Heart left ventricle (tissue), 16 donors: ENCODE measurements around the gene AFAP1L2. TPM values are rescaled to one million over a fixed set of nuclear protein-coding genes. Genes with fewer than 3 reads are reported as not detected.

Experiments used
- ATAC-seq, 4 donors: fragments of 200-7000 bp; cut with Tn5 transposase; one replicate each; pipeline ENCODE4 v1.9.1; 2020 to 2022; ENCODE audit warnings: moderate library complexity in 4 of 4, mild to moderate bottlenecking in 3 of 4, moderate number of reproducible peaks in 1 of 4
- DNase-seq, 5 donors: peaks; one replicate each; pipeline ENCODE4 v3.0.0-alpha.2; 2020
- H3K27ac ChIP-seq, 12 donors: fragments of 200-600 bp; sonication (generic) in 4 of 12; one replicate each; pipeline versions ENCODE4 v1.5.0 to v1.8.0; 2016 to 2022; ENCODE audit warnings: mild to moderate bottlenecking in 2 of 12
- H3K27me3 ChIP-seq, 9 donors: fragments of 200-600 bp; sonication (generic) in 2 of 9; one replicate each; pipeline versions ENCODE4 v1.5.1 to v1.8.0; 2016 to 2022; ENCODE audit warnings: mild to moderate bottlenecking in 3 of 9
- H3K36me3 ChIP-seq, 9 donors: fragments of 200-600 bp; sonication (generic) in 2 of 9; one replicate each; pipeline versions ENCODE4 v1.5.0 to v1.8.0; 2018 to 2022; ENCODE audit warnings: mild to moderate bottlenecking in 2 of 9
- H3K4me1 ChIP-seq, 12 donors: fragments of 200-600 bp; sonication (generic) in 4 of 12; one replicate each; pipeline versions ENCODE4 v1.5.0 to v1.8.0; 2016 to 2022; ENCODE audit warnings: mild to moderate bottlenecking in 3 of 12
- H3K4me3 ChIP-seq, 12 donors: fragments of 200-600 bp; sonication (generic) in 4 of 12; one replicate each; pipeline versions ENCODE4 v1.5.0 to v1.8.0; 2017 to 2022; ENCODE audit warnings: mild to moderate bottlenecking in 9 of 12, moderate library complexity in 4 of 12
- H3K9me3 ChIP-seq, 12 donors: fragments of 200-600 bp; sonication (generic) in 4 of 12; one replicate each; pipeline versions ENCODE4 v1.5.0 to v1.8.0; 2016 to 2022; ENCODE audit warnings: mild to moderate bottlenecking in 1 of 12
- POLR2A ChIP-seq, 2 donors: fragments of 450-650 bp; IDR thresholded peaks; one replicate each; pipeline ENCODE4 v1.6.1; 2017; ENCODE audit warnings: antibody characterized with exemption in 2 of 2, mild to moderate bottlenecking in 2 of 2, moderate library complexity in 2 of 2
- WGBS, 4 donors: extraction: QIAGEN DNeasy Blood & Tissue Kit in 2 of 4; methylation state at CpG; one replicate each; pipeline versions ENCODE4 v1.1.5 to v1.1.7; 2013 to 2018; 5-methylcytosine and 5-hydroxymethylcytosine counted together
- intact Hi-C, 10 donors: fragments of 100-400 bp; cut with DNase I; formaldehyde crosslinking; loops; one replicate each; pipeline versions ENCODE4 v1.11.1 to v1.14.2; 2022
- polyA plus RNA-seq, 2 donors: library from polyadenylated mRNA; stranded (reverse); fragments of 200-250 nt; gene quantifications; one replicate each; pipeline ENCODE4 v1.2.3, GENCODE V29; 2013
- total RNA-seq, 9 donors: library from RNA; depleted of rRNA in 2 of 9; stranded (reverse); fragments of >200 nt in 2 of 9; fragmentation: NEBNext Ultra II Directional in 3 of 9; extraction: Animal tissue kit (Norgen Biotek cat#: 25700) in 3 of 9; gene quantifications; one replicate each; pipeline versions ENCODE4 v1.1.0 to v1.2.4, GENCODE V29; 2016 to 2023
- TF ChIP-seq, protein P1 (sequence below), 12 donors: fragments of 200-600 bp; sonication (generic) in 4 of 12; IDR thresholded peaks; one replicate each; pipeline versions ENCODE4 v1.5.0 to v1.8.0; 2018 to 2022; ENCODE audit warnings: antibody characterized with exemption in 12 of 12, mild to moderate bottlenecking in 5 of 12
- donor health status: ischemic (EF 13 %, LVEDD 7.1; RV severe dilation, severe dysfunction).
- donor health status: healthy with polysubstance abuse.
- donor health status: DM: no; HTN: yes; CAD: no.
- donor health status: DM: no; HTN: no; CAD: no.
- donor health status: ischemic (EF 25% LVEDD 6.9; RV normal size, moderate dysfunction).
- donor health status: ischemic (EF 25% LVEDD 5.7; RV mildly dilated, moderate dysfunction).
- donor health status: healthy.
- donor health status: DM: yes; HTN: yes; CAD: no.
- donor health status: ischemic (EF 35%, LVEDD 5.7; RV mildly dilated, moderate dysfunction).
- donor health status: nonischemic (EF 11% LVEDD 7.7; RV severe dilation, severe dysfunction).
- donor health status: DM: yes; HTN: yes; CAD: no.
- donor health status: PGD.
- donor health status: ischemic (EF 29% LVEDD 5.4; RV normal size, mild dysfunction).
- donor health status: nonischemic (EF 23%, LVEDD 6.1; RV moderate dilation, normal function).

AFAP1L2 gene
- total and polyA plus RNA-seq, 11 donors: 2.8 to 8.2 (median 4.3) TPM

DNA sequence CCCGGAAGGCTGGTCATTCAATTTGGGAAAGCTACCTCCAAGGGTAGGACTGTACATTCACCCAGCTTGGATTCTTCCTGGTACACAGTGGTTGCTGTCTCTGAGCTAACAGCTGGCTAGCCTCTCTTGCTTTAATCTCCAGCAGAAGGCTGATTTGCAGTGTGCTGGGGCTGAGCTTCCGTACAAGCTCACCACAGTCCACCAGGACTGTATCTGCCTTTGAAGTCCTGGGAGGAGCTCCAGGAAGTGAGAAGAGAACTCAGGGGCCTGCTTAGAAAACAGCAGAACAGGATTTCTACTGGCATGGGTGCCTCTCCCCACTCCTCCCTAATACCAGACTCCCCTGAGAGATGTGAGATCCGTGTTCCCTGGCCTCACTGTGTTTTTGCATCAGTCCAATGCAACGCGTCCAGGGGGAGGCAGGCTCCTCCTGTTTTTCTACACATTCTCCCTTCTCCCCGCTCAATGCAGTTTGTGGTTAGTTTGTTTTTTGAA lies 6.6 kb downstream of the AFAP1L2 start:
- Histone ChIP-seq H3K4me3 (peak overlapping the region in 6 of 12 donors; percentile 1 to 31 (median 21)), H3K9me3 (no peaks in the 10 kb centered on the region), H3K27ac (peak overlapping the region in 10 of 12 donors; percentile 1 to 65 (median 31)), H3K36me3 (no peaks in the 10 kb centered on the region), H3K4me1 (peaks cover 0 to 69% (median 23%) of the 10 kb centered on the region in 12 donors), H3K27me3 (peaks cover 0 to 10% (median 2%) of the 10 kb centered on the region in 9 donors)
- ATAC-seq (peak in 3 of 4 donors; percentile 49 to 65 (median 61)), DNase-seq (no peak)
- intact Hi-C loops: loop anchor here in 1 of 10 donors (5.0 kb wide), 1 partner anchor 65 kb away; no protein-coding TSS in a partner anchor
- WGBS, 4 donors: 60 to 71% (median 65%) methylated on average over 6 of the region's 6 CpGs
- TF ChIP-seq, protein P1, sequence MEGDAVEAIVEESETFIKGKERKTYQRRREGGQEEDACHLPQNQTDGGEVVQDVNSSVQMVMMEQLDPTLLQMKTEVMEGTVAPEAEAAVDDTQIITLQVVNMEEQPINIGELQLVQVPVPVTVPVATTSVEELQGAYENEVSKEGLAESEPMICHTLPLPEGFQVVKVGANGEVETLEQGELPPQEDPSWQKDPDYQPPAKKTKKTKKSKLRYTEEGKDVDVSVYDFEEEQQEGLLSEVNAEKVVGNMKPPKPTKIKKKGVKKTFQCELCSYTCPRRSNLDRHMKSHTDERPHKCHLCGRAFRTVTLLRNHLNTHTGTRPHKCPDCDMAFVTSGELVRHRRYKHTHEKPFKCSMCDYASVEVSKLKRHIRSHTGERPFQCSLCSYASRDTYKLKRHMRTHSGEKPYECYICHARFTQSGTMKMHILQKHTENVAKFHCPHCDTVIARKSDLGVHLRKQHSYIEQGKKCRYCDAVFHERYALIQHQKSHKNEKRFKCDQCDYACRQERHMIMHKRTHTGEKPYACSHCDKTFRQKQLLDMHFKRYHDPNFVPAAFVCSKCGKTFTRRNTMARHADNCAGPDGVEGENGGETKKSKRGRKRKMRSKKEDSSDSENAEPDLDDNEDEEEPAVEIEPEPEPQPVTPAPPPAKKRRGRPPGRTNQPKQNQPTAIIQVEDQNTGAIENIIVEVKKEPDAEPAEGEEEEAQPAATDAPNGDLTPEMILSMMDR (IDR thresholded peaks at IDR 0.05): peak in 1 of 12 donors; percentile 8
- TF ChIP-seq POLR2A (IDR thresholded peaks at IDR 0.05): no peak

DNA sequence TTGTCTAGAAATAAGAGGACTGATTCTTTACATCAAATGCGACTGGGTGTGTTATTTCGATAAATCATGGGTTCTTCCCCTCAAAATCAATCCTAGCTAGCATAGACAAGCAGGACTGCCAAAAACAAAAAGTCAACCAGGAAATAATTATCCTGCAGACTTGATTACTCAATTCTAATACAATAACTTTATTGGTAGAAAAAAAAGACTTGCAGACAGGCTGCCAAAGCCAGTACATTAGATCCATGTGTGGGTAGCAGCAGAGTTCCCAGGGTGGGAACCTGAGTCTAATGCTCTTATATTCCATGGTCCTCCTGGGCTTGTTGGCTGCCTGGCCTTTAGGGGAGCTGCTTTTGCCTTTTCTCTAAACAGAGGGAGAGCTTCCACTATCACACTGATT lies 7.8 kb downstream of the AFAP1L2 start:
- Histone ChIP-seq H3K36me3 (no peaks in the 10 kb centered on the region), H3K4me3 (no peak overlapping the region), H3K9me3 (no peaks in the 10 kb centered on the region), H3K4me1 (peaks cover 0 to 69% (median 26%) of the 10 kb centered on the region in 12 donors), H3K27ac (peak overlapping the region in 1 of 12 donors; percentile 65), H3K27me3 (peaks cover 0 to 7% (median 0%) of the 10 kb centered on the region in 9 donors)
- intact Hi-C loops: loop anchor here in 1 of 10 donors (5.0 kb wide), 1 partner anchor 64 kb away; no protein-coding TSS in a partner anchor
- TF ChIP-seq, protein P1 (IDR thresholded peaks at IDR 0.05): no peak
- no peak for TF ChIP-seq POLR2A (IDR thresholded peaks at IDR 0.05)
- ATAC-seq: no peak
- no peak for DNase-seq
- 94 to 97% (median 96%) methylated on average over 2 of the region's 2 CpGs for WGBS, 4 donors

DNA sequence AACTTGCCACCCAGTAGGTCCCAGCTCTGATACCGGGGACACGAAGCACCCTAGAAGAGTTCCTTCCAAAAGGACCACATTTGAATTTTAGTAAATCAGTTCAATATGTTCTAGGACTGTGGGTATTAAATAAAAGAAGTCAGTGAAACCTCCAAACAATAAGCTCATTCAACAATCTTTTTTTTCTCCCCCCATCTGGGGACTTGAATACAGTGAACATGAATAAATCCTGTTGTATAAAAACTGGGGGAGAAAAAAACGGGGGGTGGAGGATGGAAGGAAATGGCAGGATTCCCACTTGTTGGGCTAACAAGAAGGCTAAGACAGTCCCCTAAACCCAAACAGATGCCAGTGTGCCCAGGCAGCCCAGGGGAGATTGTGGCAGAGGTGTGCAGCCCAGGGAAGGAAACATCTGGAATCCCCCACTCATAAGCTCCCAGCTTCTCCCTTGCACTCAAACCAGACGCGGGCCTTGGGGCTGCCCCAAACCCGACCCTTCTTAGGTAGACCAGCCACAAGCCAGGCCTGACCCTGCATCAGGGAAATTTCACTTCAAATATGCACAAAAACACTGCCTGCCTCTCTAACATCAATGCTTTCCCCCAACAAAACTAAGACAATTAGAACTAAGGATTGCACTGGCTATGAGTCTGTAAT lies 8.8 kb downstream of the AFAP1L2 start:
- intact Hi-C loops: loop anchor here in 1 of 10 donors (5.0 kb wide), 1 partner anchor 63 kb away; no protein-coding TSS in a partner anchor
- peaks cover 0 to 59% (median 23%) of the 10 kb centered on the region in 12 donors for H3K4me1 ChIP-seq
- no peaks in the 10 kb centered on the region for H3K9me3 ChIP-seq

DNA sequence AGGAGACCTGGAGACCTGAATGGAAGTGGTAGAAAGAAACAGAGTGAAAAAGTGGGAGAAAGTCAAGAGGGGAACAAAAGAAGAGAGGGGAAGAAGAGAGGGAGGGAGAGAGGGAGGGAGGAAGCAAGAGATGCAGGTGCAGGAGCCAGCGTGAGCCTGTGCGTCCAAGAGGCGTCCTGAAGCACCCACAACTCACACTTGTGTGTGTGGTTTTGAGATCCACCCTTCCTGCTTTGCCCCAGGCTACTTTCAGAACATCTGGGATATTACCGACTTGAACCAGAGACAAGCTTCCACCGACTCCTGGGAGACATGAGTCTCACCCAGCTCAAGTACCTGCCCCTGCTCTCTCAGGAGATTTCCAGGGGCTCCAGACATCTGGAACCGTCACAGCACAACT lies 9.8 kb downstream of the AFAP1L2 start:
- Histone ChIP-seq H3K9me3 (no peaks in the 10 kb centered on the region), H3K4me3 (no peak overlapping the region), H3K36me3 (no peaks in the 10 kb centered on the region), H3K27me3 (peaks cover 0 to 4% (median 0%) of the 10 kb centered on the region in 9 donors), H3K27ac (peak overlapping the region in 1 of 12 donors; percentile 47), H3K4me1 (peaks cover 0 to 55% (median 19%) of the 10 kb centered on the region in 12 donors)
- 76 to 87% (median 81%) methylated on average over 6 of the region's 6 CpGs for WGBS, 4 donors
- TF ChIP-seq, protein P1 (IDR thresholded peaks at IDR 0.05): no peak
- TF ChIP-seq POLR2A (IDR thresholded peaks at IDR 0.05): no peak
- intact Hi-C loops: no loop called here
- ATAC-seq (no peak), DNase-seq (no peak)

More for the DNA sequence above, 8.8 kb downstream of the AFAP1L2 start:
- TF ChIP-seq, protein P1 (IDR thresholded peaks at IDR 0.05): no peak
- TF ChIP-seq POLR2A (IDR thresholded peaks at IDR 0.05): no peak
- DNase-seq: no peak
- Histone ChIP-seq H3K27ac (peak overlapping the region in 1 of 12 donors; percentile 47), H3K36me3 (no peaks in the 10 kb centered on the region), H3K27me3 (peaks cover 0 to 4% (median 0%) of the 10 kb centered on the region in 9 donors), H3K4me3 (no peak overlapping the region)
- 80 to 97% (median 83%) methylated on average over 6 of the region's 6 CpGs for WGBS, 4 donors
- no peak for ATAC-seq
